GM18502 (cell line): ENCODE measurements around the gene USP48.

Experiments
- ATAC-seq: cut with Tn5 transposase; IDR thresholded peaks from one replicate; pipeline ENCODE4 v1.9.1; 2021; ENCODE audit warnings: mild to moderate bottlenecking; ENCODE audit not compliant: unreplicated experiment, poor library complexity

USP48 gene

GRCh38 chr1:21672478-21673276 lies 110.3 kb downstream of the USP48 start:
- no peak for ATAC-seq

- ATAC-seq: no peak
These were observed 111.0 kb downstream of the USP48 start for GRCh38 chr1:21671915-21672314.

- no peak for ATAC-seq
These were observed 111.7 kb downstream of the USP48 start for GRCh38 chr1:21670956-21671902.

- no peak for ATAC-seq
These were observed 112.7 kb downstream of the USP48 start for GRCh38 chr1:21670059-21670881.

- ATAC-seq: no peak
These were observed 113.5 kb downstream of the USP48 start, which contains the start of gene RAP1GAP for GRCh38 chr1:21669258-21670058. Gene RAP1GAP (minus strand): TSS chr1:21669357. CDS start chr1:21620032, 49,325 bp downstream.

GRCh38 chr1:21668951-21669257 lies 114.0 kb downstream of the USP48 start:
- ATAC-seq: no peak

GRCh38 chr1:21668232-21668950 lies 114.6 kb downstream of the USP48 start:
- no peak for ATAC-seq

- no peak for ATAC-seq
These were observed 115.4 kb downstream of the USP48 start for GRCh38 chr1:21667348-21668231.

GRCh38 chr1:21666576-21667320 lies 116.2 kb downstream of the USP48 start:
- no peak for ATAC-seq

- ATAC-seq: no peak
These were observed 117.0 kb downstream of the USP48 start for GRCh38 chr1:21665711-21666575.

- ATAC-seq: no peak
These were observed 118.0 kb downstream of the USP48 start for GRCh38 chr1:21664806-21665588.

GRCh38 chr1:21663951-21664805 lies 118.8 kb downstream of the USP48 start:
- ATAC-seq: no peak

GRCh38 chr1:21663248-21663950 lies 119.5 kb downstream of the USP48 start:
- ATAC-seq: no peak
